ENCODE data around the gene PPARD. TPM values are rescaled to one million over a fixed set of nuclear protein-coding genes. Genes with fewer than 3 reads are reported as not detected.

The PPARD gene
- total and polyA plus RNA-seq, 2 of the 13 experiments (the other 11 are each of a cell fraction or from before 2014, with no cell fraction given) = 6.1 to 13.3 TPM

DNA sequence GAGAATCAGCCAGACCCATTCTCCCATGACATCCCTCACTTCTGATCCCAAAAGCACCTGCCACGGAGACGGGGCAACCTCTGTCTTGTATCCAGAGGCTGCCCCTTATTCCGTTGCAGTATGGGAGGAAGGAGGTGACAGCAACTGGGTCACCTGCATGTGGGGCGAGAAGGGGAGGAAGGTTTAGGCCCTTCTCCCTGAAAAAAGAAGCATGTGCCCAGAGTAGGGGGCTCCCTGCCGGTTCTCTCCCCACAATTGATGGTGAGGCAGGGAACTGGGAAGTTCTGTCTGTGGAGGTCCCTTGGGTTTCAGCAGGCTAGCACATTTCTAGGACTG, 60.5 kb downstream of the PPARD start (continued):
- TF ChIP-seq NBN (conservative IDR thresholded peaks at IDR 0.05) (no peak), POLR2A (IDR thresholded peaks at IDR 0.05; ENCODE audit: insufficient read depth in 1 of 2, low read depth in 2 of 2, low read length in 2 of 2) (0 out of 4 replicates have a peak, but pooled peaks of 1 of the 2 experiments have one; percentile 32), ZNF292 (CRISPR knock-in tag; IDR thresholded peaks at IDR 0.05; ENCODE audit: borderline replicate concordance, low read depth) (peak; percentile 57; the same call in 1 of the 2 replicates), ZNF572 (CRISPR knock-in tag; IDR thresholded peaks at IDR 0.05) (peak; percentile 33; the same call in 1 of the 2 replicates), NFKB2 (CRISPR knock-in tag; IDR thresholded peaks at IDR 0.05; ENCODE audit: borderline replicate concordance) (no peak), MXD4 (CRISPR knock-in tag; IDR thresholded peaks at IDR 0.05) (0 out of 2 replicates have a peak, but pooled peaks have one; percentile 25), DNMT1 (CRISPR knock-in tag; IDR thresholded peaks at IDR 0.05) (no peak), NCOR1 (IDR thresholded peaks at IDR 0.05; ENCODE audit: borderline replicate concordance, low read length) (peak; percentile 38; the same call in 1 of the 2 replicates), EEA1 (CRISPR knock-in tag; IDR thresholded peaks at IDR 0.05; ENCODE audit: borderline replicate concordance) (no peak), KDM2A (CRISPR knock-in tag; IDR thresholded peaks at IDR 0.05; ENCODE audit: borderline replicate concordance, low read depth) (peak; percentile 32; the same call in 1 of the 2 replicates)
- TF ChIP-seq, protein P1, sequence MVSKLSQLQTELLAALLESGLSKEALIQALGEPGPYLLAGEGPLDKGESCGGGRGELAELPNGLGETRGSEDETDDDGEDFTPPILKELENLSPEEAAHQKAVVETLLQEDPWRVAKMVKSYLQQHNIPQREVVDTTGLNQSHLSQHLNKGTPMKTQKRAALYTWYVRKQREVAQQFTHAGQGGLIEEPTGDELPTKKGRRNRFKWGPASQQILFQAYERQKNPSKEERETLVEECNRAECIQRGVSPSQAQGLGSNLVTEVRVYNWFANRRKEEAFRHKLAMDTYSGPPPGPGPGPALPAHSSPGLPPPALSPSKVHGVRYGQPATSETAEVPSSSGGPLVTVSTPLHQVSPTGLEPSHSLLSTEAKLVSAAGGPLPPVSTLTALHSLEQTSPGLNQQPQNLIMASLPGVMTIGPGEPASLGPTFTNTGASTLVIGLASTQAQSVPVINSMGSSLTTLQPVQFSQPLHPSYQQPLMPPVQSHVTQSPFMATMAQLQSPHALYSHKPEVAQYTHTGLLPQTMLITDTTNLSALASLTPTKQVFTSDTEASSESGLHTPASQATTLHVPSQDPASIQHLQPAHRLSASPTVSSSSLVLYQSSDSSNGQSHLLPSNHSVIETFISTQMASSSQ (IDR thresholded peaks at IDR 0.05; ENCODE audit: low read depth) = no peak; the same call in 1 of the 2 replicates
- TF ChIP-seq, protein P1 (CRISPR knock-in tag; IDR thresholded peaks at IDR 0.05; ENCODE audit: borderline replicate concordance) = peak; percentile 57; the same call in 1 of the 2 replicates
- TF ChIP-seq, protein P2, sequence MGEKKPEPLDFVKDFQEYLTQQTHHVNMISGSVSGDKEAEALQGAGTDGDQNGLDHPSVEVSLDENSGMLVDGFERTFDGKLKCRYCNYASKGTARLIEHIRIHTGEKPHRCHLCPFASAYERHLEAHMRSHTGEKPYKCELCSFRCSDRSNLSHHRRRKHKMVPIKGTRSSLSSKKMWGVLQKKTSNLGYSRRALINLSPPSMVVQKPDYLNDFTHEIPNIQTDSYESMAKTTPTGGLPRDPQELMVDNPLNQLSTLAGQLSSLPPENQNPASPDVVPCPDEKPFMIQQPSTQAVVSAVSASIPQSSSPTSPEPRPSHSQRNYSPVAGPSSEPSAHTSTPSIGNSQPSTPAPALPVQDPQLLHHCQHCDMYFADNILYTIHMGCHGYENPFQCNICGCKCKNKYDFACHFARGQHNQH (CRISPR knock-in tag; IDR thresholded peaks at IDR 0.05) = peak; percentile 18
- TF ChIP-seq, protein P3, sequence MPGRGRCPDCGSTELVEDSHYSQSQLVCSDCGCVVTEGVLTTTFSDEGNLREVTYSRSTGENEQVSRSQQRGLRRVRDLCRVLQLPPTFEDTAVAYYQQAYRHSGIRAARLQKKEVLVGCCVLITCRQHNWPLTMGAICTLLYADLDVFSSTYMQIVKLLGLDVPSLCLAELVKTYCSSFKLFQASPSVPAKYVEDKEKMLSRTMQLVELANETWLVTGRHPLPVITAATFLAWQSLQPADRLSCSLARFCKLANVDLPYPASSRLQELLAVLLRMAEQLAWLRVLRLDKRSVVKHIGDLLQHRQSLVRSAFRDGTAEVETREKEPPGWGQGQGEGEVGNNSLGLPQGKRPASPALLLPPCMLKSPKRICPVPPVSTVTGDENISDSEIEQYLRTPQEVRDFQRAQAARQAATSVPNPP (CRISPR knock-in tag; IDR thresholded peaks at IDR 0.05) = 0 out of 2 replicates have a peak, but pooled peaks have one; percentile 9
- TF ChIP-seq, protein P4, sequence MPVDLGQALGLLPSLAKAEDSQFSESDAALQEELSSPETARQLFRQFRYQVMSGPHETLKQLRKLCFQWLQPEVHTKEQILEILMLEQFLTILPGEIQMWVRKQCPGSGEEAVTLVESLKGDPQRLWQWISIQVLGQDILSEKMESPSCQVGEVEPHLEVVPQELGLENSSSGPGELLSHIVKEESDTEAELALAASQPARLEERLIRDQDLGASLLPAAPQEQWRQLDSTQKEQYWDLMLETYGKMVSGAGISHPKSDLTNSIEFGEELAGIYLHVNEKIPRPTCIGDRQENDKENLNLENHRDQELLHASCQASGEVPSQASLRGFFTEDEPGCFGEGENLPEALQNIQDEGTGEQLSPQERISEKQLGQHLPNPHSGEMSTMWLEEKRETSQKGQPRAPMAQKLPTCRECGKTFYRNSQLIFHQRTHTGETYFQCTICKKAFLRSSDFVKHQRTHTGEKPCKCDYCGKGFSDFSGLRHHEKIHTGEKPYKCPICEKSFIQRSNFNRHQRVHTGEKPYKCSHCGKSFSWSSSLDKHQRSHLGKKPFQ (CRISPR knock-in tag; IDR thresholded peaks at IDR 0.05; ENCODE audit: insufficient replicate concordance) = peak; percentile 48
- TF ChIP-seq, protein P5, sequence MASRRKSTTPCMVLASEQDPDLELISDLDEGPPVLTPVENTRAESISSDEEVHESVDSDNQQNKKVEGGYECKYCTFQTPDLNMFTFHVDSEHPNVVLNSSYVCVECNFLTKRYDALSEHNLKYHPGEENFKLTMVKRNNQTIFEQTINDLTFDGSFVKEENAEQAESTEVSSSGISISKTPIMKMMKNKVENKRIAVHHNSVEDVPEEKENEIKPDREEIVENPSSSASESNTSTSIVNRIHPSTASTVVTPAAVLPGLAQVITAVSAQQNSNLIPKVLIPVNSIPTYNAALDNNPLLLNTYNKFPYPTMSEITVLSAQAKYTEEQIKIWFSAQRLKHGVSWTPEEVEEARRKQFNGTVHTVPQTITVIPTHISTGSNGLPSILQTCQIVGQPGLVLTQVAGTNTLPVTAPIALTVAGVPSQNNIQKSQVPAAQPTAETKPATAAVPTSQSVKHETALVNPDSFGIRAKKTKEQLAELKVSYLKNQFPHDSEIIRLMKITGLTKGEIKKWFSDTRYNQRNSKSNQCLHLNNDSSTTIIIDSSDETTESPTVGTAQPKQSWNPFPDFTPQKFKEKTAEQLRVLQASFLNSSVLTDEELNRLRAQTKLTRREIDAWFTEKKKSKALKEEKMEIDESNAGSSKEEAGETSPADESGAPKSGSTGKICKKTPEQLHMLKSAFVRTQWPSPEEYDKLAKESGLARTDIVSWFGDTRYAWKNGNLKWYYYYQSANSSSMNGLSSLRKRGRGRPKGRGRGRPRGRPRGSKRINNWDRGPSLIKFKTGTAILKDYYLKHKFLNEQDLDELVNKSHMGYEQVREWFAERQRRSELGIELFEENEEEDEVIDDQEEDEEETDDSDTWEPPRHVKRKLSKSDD (CRISPR knock-in tag; IDR thresholded peaks at IDR 0.05; ENCODE audit: low read depth) = no peak
- TF ChIP-seq, protein P6, sequence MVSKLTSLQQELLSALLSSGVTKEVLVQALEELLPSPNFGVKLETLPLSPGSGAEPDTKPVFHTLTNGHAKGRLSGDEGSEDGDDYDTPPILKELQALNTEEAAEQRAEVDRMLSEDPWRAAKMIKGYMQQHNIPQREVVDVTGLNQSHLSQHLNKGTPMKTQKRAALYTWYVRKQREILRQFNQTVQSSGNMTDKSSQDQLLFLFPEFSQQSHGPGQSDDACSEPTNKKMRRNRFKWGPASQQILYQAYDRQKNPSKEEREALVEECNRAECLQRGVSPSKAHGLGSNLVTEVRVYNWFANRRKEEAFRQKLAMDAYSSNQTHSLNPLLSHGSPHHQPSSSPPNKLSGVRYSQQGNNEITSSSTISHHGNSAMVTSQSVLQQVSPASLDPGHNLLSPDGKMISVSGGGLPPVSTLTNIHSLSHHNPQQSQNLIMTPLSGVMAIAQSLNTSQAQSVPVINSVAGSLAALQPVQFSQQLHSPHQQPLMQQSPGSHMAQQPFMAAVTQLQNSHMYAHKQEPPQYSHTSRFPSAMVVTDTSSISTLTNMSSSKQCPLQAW (CRISPR knock-in tag; IDR thresholded peaks at IDR 0.05) = peak; percentile 15; the same call in 1 of the 2 replicates

All from HepG2 (cell line).